Activated gamma-delta T cell treated with anti-CD3 and anti-CD28 coated beads, Interleukin-2, amount 50 U/mL, for 16 hours (primary cell): ENCODE data around the gene CAMK2N1.

ENCODE experiments used
- DNase-seq: peaks from one replicate; pipeline ENCODE4 v3.0.0-alpha.2; 2020; ENCODE audit warnings: low read depth

CAMK2N1 gene

GRCh38 chr1:20443703-20444586 is 42.1 kb downstream of the CAMK2N1 start:
- DNase-seq, result no peak

- no peak for DNase-seq
Measured at GRCh38 chr1:20442920-20443625, 42.9 kb downstream of the CAMK2N1 start.

- DNase-seq, result no peak
Measured at GRCh38 chr1:20440785-20441200, 45.2 kb downstream of the CAMK2N1 start.

GRCh38 chr1:20439282-20439681 is 46.7 kb downstream of the CAMK2N1 start:
- no peak for DNase-seq

GRCh38 chr1:20437640-20438039 is 48.4 kb downstream of the CAMK2N1 start:
- DNase-seq, result no peak

- no peak for DNase-seq
Measured at GRCh38 chr1:20432891-20433290, 53.1 kb downstream of the CAMK2N1 start.
